SU-DHL-6 (cell line): ENCODE measurements around the gene HPS4.

Experiments used
- H2AFZ ChIP-seq: fragments of 200-600 bp; sonication (generic); 2 replicates; pipeline ENCODE4 v1.6.1; 2014; ENCODE audit warnings: low read depth, mild to moderate bottlenecking, moderate library complexity, mixed read lengths, antibody characterized with exemption, low read length; ENCODE audit not compliant: severe bottlenecking
- H3F3A ChIP-seq: fragments of 200-600 bp; shearing (Covaris generic); 2 replicates; pipeline ENCODE4 v1.6.0; 2016; ENCODE audit warnings: antibody characterized with exemption, mild to moderate bottlenecking; ENCODE audit not compliant: insufficient read depth
- H3K27ac ChIP-seq: fragments of 200-600 bp; sonication (generic); 2 replicates; pipeline ENCODE4 v1.5.1; 2016; ENCODE audit warnings: low read depth, mild to moderate bottlenecking, low read length, moderate library complexity, mixed read lengths
- H3K27me3 ChIP-seq: fragments of 200-600 bp; sonication (generic), shearing (Covaris generic); 2 replicates; pipeline ENCODE4 v1.6.0; 2014; ENCODE audit warnings: mild to moderate bottlenecking, low read length
- H3K36me3 ChIP-seq: fragments of 200-600 bp; sonication (generic); 2 replicates; pipeline ENCODE4 v1.6.1; 2014; ENCODE audit warnings: mild to moderate bottlenecking, low read length, mixed read lengths
- H3K4me2 ChIP-seq: fragments of 300-600, 200-600 bp; shearing (Covaris generic), sonication (generic); 2 replicates; pipeline ENCODE4 v1.6.0; 2014; ENCODE audit warnings: low read length, low read depth, mild to moderate bottlenecking; ENCODE audit not compliant: poor library complexity, severe bottlenecking
- H3K4me3 ChIP-seq: fragments of 200-600 bp; sonication (generic); 2 replicates; pipeline ENCODE4 v1.5.1; 2014; ENCODE audit warnings: antibody characterized with exemption, low read length, mild to moderate bottlenecking, mixed read lengths; ENCODE audit not compliant: insufficient read depth, poor library complexity, severe bottlenecking
- H3K79me2 ChIP-seq: fragments of 200-600 bp; sonication (generic); 2 replicates; pipeline ENCODE4 v1.6.1; 2014; ENCODE audit warnings: mild to moderate bottlenecking, low read length, moderate library complexity; ENCODE audit not compliant: insufficient read depth
- H3K9ac ChIP-seq: fragments of 200-600 bp; sonication (generic); 2 replicates; pipeline ENCODE4 v1.7.0; 2014; ENCODE audit warnings: mild to moderate bottlenecking, low read length
- H3K9me2 ChIP-seq: fragments of 200-600 bp; sonication (generic); replicated peaks from 2 replicates; pipeline ENCODE4 v1.6.1; 2014; ENCODE audit warnings: low read length; ENCODE audit not compliant: insufficient read depth
- H3K9me3 ChIP-seq: fragments of 200-600 bp; sonication (generic); 2 replicates; pipeline ENCODE4 v1.6.1; 2014; ENCODE audit warnings: low read length, mixed read lengths; ENCODE audit not compliant: insufficient read depth
- H4K20me1 ChIP-seq: fragments of 200-600 bp; sonication (generic); 2 replicates; pipeline ENCODE4 v1.6.1; 2014; ENCODE audit warnings: low read depth, mild to moderate bottlenecking, antibody characterized with exemption, low read length, moderate library complexity, mixed read lengths
- CTCF ChIP-seq: fragments of 200-600 bp; sonication (generic); IDR thresholded peaks from one replicate; pipeline ENCODE4 v1.5.1; 2017; ENCODE audit warnings: antibody characterized with exemption, mild to moderate bottlenecking, low read length, moderate library complexity; ENCODE audit not compliant: insufficient read depth, poor library complexity, severe bottlenecking
- EZH2phosphoT487 ChIP-seq: fragments of 200-600 bp; sonication (generic), shearing (Covaris generic); conservative IDR thresholded peaks from 2 replicates; pipeline ENCODE4 v1.6.1; 2018; ENCODE audit warnings: mild to moderate bottlenecking, antibody characterized with exemption, low read length, moderate library complexity, mixed read lengths

The HPS4 gene

GRCh38 chr22:26460202-26460601, 23.4 kb downstream of the HPS4 start:
- Histone ChIP-seq H3K4me3 (no peak overlapping the region), H4K20me1 (no peaks in the 10 kb centered on the region; the same call in 1 of the 2 replicates), H3K4me2 (no peak overlapping the region), H3K27ac (no peak overlapping the region), H3K9me2 (no peaks in the 10 kb centered on the region), H3K79me2 (peaks cover 19% of the 10 kb centered on the region), H3K9ac (no peak overlapping the region), H3K27me3 (no peaks in the 10 kb centered on the region), H2AFZ (no peak overlapping the region), H3K36me3 (peaks cover 7% of the 10 kb centered on the region; the same call in 1 of the 2 replicates), H3F3A (no peaks in the 10 kb centered on the region; the same call in 1 of the 2 replicates), H3K9me3 (no peaks in the 10 kb centered on the region)
- TF ChIP-seq EZH2phosphoT487 (no peak), CTCF (no peak)

- no peak overlapping the region for H3K27ac ChIP-seq
- no peaks in the 10 kb centered on the region for H3K9me3 ChIP-seq
- H3K9me2 ChIP-seq: no peaks in the 10 kb centered on the region
- no peaks in the 10 kb centered on the region; the same call in 1 of the 2 replicates for H3F3A ChIP-seq
- H3K4me2 ChIP-seq: no peak overlapping the region
- H3K27me3 ChIP-seq: no peaks in the 10 kb centered on the region
- TF ChIP-seq EZH2phosphoT487: no peak
- TF ChIP-seq CTCF: no peak
- no peak overlapping the region for H3K4me3 ChIP-seq
- peaks cover 19% of the 10 kb centered on the region for H3K79me2 ChIP-seq
- peaks cover 9% of the 10 kb centered on the region; the same call in 1 of the 2 replicates for H3K36me3 ChIP-seq
- no peak overlapping the region for H3K9ac ChIP-seq
- H2AFZ ChIP-seq: no peak overlapping the region
- H4K20me1 ChIP-seq: no peaks in the 10 kb centered on the region; the same call in 1 of the 2 replicates
Observed at GRCh38 chr22:26457661-26458272, 25.8 kb downstream of the HPS4 start.

GRCh38 chr22:26453812-26454500, 29.6 kb downstream of the HPS4 start:
- Histone ChIP-seq H3K4me3 (no peak overlapping the region), H3F3A (no peaks in the 10 kb centered on the region), H3K9me3 (no peaks in the 10 kb centered on the region), H3K27ac (no peak overlapping the region), H4K20me1 (no peaks in the 10 kb centered on the region), H3K9me2 (no peaks in the 10 kb centered on the region), H3K4me2 (no peak overlapping the region), H3K36me3 (peaks cover 9% of the 10 kb centered on the region; the same call in 1 of the 2 replicates), H3K79me2 (peaks cover 4% of the 10 kb centered on the region; the same call in 1 of the 2 replicates), H3K27me3 (no peaks in the 10 kb centered on the region), H3K9ac (no peak overlapping the region), H2AFZ (no peak overlapping the region)
- no peak for TF ChIP-seq EZH2phosphoT487
- TF ChIP-seq CTCF: no peak
